Uterus (tissue), 2 donors: ENCODE results near the gene COL15A1.

Experiments
- CTCF ChIP-seq, 4 experiments: fragments of 200-600 bp in 2 of 4; fragments of 450-650 bp in 2 of 4; sonication (generic) in 2 of 4; IDR thresholded peaks; one replicate each; pipeline ENCODE4 v1.5.1; 2016 to 2019; ENCODE audit warnings: antibody characterized with exemption in 4 of 4, mild to moderate bottlenecking in 2 of 4, moderate library complexity in 1 of 4
- POLR2A ChIP-seq, 2 donors: fragments of 450-650 bp; IDR thresholded peaks; one replicate each; pipeline ENCODE4 v1.6.1; 2016; ENCODE audit warnings: antibody characterized with exemption in 2 of 2, mild to moderate bottlenecking in 1 of 2, moderate library complexity in 1 of 2

- no peak for TF ChIP-seq CTCF (IDR thresholded peaks at IDR 0.05)
- no peak for TF ChIP-seq POLR2A (IDR thresholded peaks at IDR 0.05)
Observed at GRCh38 chr9:98992107-98992884, 48.6 kb downstream of the COL15A1 start.
